Panc1 (cell line): ENCODE measurements around the gene SMPDL3B.

Experiments used
- POLR2AphosphoS5 ChIP-seq: IDR thresholded peaks from 2 replicates; pipeline ENCODE4 v1.6.1; 2012; ENCODE audit warnings: mild to moderate bottlenecking, low read depth, low read length, moderate library complexity
- SIN3A ChIP-seq: IDR thresholded peaks from 2 replicates; pipeline ENCODE4 v1.6.1; 2012; ENCODE audit warnings: low read depth, mild to moderate bottlenecking, low read length, moderate library complexity, borderline replicate concordance; ENCODE audit not compliant: insufficient read depth
- TCF7L2 ChIP-seq: IDR thresholded peaks from 2 replicates; pipeline ENCODE4 v1.6.1; 2011; ENCODE audit warnings: mild to moderate bottlenecking, low read depth, low read length, inconsistent platforms
- TF ChIP-seq, protein P1 (sequence below): fragments of 450-650 bp; IDR thresholded peaks from 2 replicates; pipeline ENCODE4 v1.5.1; 2017; ENCODE audit warnings: mild to moderate bottlenecking

DNA sequence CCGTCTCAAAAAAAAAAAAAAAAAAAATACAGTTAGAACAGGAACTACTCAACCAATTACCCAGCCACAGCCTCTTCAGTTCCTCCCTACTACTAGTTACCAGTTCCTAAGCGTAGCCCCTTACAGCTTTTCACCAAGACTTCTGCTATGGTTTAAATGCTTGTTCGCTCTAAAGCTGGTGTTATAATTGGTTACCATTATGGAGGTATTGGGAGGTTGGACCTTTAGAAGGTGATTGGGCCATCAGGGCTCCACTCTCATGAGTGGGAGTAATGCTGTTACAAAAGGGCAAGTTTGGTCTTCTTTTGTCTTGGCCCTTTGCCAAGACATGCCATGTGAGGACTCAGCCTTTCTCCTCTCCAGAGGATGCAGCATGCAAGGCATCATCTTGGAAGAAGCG lies 3.0 kb upstream of the SMPDL3B start:
- TF ChIP-seq, protein P1, sequence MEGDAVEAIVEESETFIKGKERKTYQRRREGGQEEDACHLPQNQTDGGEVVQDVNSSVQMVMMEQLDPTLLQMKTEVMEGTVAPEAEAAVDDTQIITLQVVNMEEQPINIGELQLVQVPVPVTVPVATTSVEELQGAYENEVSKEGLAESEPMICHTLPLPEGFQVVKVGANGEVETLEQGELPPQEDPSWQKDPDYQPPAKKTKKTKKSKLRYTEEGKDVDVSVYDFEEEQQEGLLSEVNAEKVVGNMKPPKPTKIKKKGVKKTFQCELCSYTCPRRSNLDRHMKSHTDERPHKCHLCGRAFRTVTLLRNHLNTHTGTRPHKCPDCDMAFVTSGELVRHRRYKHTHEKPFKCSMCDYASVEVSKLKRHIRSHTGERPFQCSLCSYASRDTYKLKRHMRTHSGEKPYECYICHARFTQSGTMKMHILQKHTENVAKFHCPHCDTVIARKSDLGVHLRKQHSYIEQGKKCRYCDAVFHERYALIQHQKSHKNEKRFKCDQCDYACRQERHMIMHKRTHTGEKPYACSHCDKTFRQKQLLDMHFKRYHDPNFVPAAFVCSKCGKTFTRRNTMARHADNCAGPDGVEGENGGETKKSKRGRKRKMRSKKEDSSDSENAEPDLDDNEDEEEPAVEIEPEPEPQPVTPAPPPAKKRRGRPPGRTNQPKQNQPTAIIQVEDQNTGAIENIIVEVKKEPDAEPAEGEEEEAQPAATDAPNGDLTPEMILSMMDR: no peak
- no peak for TF ChIP-seq POLR2AphosphoS5
- no peak for TF ChIP-seq SIN3A
- TF ChIP-seq TCF7L2: no peak
